ENCODE results near the gene CAMTA1.

DNA sequence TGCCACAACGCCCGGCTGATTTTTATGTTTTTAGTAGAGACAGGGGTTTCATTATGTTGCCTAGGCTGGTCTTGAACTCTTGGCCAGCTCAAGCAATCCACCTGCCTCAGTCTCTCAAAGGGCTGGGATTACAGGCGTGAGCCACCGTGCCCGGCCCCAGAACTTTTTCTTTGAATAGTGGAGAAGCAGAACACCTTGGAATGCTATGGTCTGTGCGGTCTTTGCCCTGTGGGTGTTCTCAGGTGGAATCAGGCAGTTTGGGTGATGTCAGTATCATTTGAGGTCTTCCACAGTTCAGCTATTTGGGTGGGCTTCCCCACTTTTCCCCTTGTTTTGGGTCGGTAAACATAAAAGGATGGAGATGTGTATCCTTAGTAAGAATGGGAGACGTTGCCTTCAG lies 17.6 kb downstream of the CAMTA1 start:
- TF ChIP-seq EZH2 (IDR thresholded peaks at IDR 0.05; ENCODE audit: borderline replicate concordance, low read depth, low read length, poor library complexity, severe bottlenecking), result no peak
- TF ChIP-seq, protein P1, sequence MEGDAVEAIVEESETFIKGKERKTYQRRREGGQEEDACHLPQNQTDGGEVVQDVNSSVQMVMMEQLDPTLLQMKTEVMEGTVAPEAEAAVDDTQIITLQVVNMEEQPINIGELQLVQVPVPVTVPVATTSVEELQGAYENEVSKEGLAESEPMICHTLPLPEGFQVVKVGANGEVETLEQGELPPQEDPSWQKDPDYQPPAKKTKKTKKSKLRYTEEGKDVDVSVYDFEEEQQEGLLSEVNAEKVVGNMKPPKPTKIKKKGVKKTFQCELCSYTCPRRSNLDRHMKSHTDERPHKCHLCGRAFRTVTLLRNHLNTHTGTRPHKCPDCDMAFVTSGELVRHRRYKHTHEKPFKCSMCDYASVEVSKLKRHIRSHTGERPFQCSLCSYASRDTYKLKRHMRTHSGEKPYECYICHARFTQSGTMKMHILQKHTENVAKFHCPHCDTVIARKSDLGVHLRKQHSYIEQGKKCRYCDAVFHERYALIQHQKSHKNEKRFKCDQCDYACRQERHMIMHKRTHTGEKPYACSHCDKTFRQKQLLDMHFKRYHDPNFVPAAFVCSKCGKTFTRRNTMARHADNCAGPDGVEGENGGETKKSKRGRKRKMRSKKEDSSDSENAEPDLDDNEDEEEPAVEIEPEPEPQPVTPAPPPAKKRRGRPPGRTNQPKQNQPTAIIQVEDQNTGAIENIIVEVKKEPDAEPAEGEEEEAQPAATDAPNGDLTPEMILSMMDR (conservative IDR thresholded peaks at IDR 0.05; ENCODE audit: low read depth, low read length), result no peak

Data from A673 (cell line).